SK-N-SH (cell line): ENCODE data around the gene TOPAZ1. TPM values are rescaled to one million over a fixed set of nuclear protein-coding genes. Genes with fewer than 3 reads are reported as not detected.

ENCODE experiments used
- CTCF ChIA-PET: fragments of 300-600, 350-600 bp; formaldehyde crosslinking; extraction: SDS; loops from one replicate; lab custom pipeline; 2021; lab: Yijun Ruan, JAX
- POLR2A ChIA-PET: fragments of 350-600 bp; sonication (Branson Sonifier 250); formaldehyde crosslinking; extraction: SDS; loops from one replicate; lab custom pipeline; 2020; ENCODE audit warnings: antibody characterized with exemption, inconsistent platforms; lab: Yijun Ruan, JAX
- DNase-seq: peaks from one replicate; pipeline ENCODE4 v3.0.0; 2012
- H2AFZ ChIP-seq: fragments of 200-600 bp; sonication (generic); 2 replicates; pipeline ENCODE4 v1.8.1; 2016; ENCODE audit warnings: antibody characterized with exemption, mild to moderate bottlenecking, low read depth
- H3F3A ChIP-seq: fragments of 200-600 bp; sonication (generic); replicated peaks from 2 replicates; pipeline ENCODE3; 2016; ENCODE audit warnings: antibody characterized with exemption, mild to moderate bottlenecking; ENCODE audit not compliant: insufficient read depth
- H3K27ac ChIP-seq, 2 experiments: fragments of 200-500 bp in 1 of 2; fragments of 200-600 bp in 1 of 2; sonication (Bioruptor generic) in 1 of 2; sonication (generic), shearing (Covaris generic) in 1 of 2; 2 replicates each; pipeline versions ENCODE4 v1.5.1 to v1.6.1; 2014 to 2016; ENCODE audit warnings: low read depth in 2 of 2, inconsistent platforms in 1 of 2, low read length in 1 of 2, mild to moderate bottlenecking in 1 of 2, mixed read lengths in 1 of 2
- H3K27me3 ChIP-seq: fragments of 200-600 bp; sonication (generic), shearing (Covaris generic); 2 replicates; pipeline ENCODE4 v1.6.1; 2016; ENCODE audit warnings: mixed run types; ENCODE audit not compliant: insufficient read depth
- H3K36me3 ChIP-seq, 2 experiments: fragments of 200-500 bp in 1 of 2; fragments of 200-600 bp in 1 of 2; sonication (Bioruptor generic) in 1 of 2; sonication (generic) in 1 of 2; replicated peaks in 1 of 2; 2 replicates each; pipeline versions ENCODE3 to v1.5.1; 2014 to 2016; ENCODE audit warnings: low read length in 1 of 2, mild to moderate bottlenecking in 1 of 2; ENCODE audit not compliant: insufficient read depth in 2 of 2, control insufficient read depth in 1 of 2
- H3K4me1 ChIP-seq, 2 experiments: fragments of 200-500 bp in 1 of 2; fragments of 200-600 bp in 1 of 2; sonication (Bioruptor generic) in 1 of 2; sonication (generic), shearing (Covaris generic) in 1 of 2; 2 replicates each; pipeline versions ENCODE4 v1.5.1 to v1.6.1; 2014 to 2016; ENCODE audit warnings: low read depth in 1 of 2, low read length in 1 of 2, mixed run types in 1 of 2; ENCODE audit not compliant: insufficient read depth in 2 of 2, control insufficient read depth in 1 of 2
- H3K4me2 ChIP-seq: fragments of 200-600 bp; sonication (generic), shearing (Covaris generic); 2 replicates; pipeline ENCODE4 v1.6.1; 2017; ENCODE audit warnings: mixed run types
- H3K4me3 ChIP-seq, 2 experiments: fragments of 200-500 bp in 1 of 2; fragments of 200-600 bp in 1 of 2; sonication (Bioruptor generic) in 1 of 2; sonication (generic), shearing (Covaris generic) in 1 of 2; 2 replicates each; pipeline versions ENCODE4 v1.5.1 to v1.8.1; 2014 to 2016; ENCODE audit warnings: low read depth in 2 of 2, inconsistent platforms in 1 of 2, low read length in 1 of 2, mild to moderate bottlenecking in 1 of 2, mixed read lengths in 1 of 2, moderate library complexity in 1 of 2
- H3K79me2 ChIP-seq: fragments of 200-600 bp; sonication (generic); 2 replicates; pipeline ENCODE4 v1.8.1; 2017; ENCODE audit warnings: mild to moderate bottlenecking; ENCODE audit not compliant: insufficient read depth
- H3K9ac ChIP-seq: fragments of 200-600 bp; sonication (generic); 2 replicates; pipeline ENCODE4 v1.6.1; 2017; ENCODE audit warnings: mixed run types
- H3K9me2 ChIP-seq: fragments of 200-600 bp; sonication (generic); 2 replicates; pipeline ENCODE4 v1.6.1; 2017; ENCODE audit warnings: mixed run types
- H3K9me3 ChIP-seq: fragments of 200-600 bp; sonication (generic); 2 replicates; pipeline ENCODE4 v1.6.1; 2017; ENCODE audit warnings: mixed run types, mild to moderate bottlenecking, moderate library complexity
- H4K20me1 ChIP-seq: fragments of 200-600 bp; sonication (generic); 2 replicates; pipeline ENCODE4 v1.6.1; 2017; ENCODE audit warnings: mild to moderate bottlenecking, mixed run types; ENCODE audit not compliant: insufficient read depth
- CHD2 ChIP-seq: fragments of 150-350 bp; IDR thresholded peaks from 2 replicates; pipeline ENCODE4 v1.6.1; 2018; ENCODE audit warnings: low read length; ENCODE audit not compliant: partially characterized antibody
- ELF1 ChIP-seq: IDR thresholded peaks from 2 replicates; pipeline ENCODE4 v1.4.0; 2012
- EP300 ChIP-seq, 2 experiments: IDR thresholded peaks; 2 replicates each; pipeline versions ENCODE4 v1.4.0 to v1.6.1; 2012; ENCODE audit warnings: borderline replicate concordance in 1 of 2, low read depth in 1 of 2, low read length in 1 of 2
- FOSL2 ChIP-seq: IDR thresholded peaks from 2 replicates; pipeline ENCODE4 v1.4.0; 2012; ENCODE audit warnings: low read depth, mild to moderate bottlenecking, moderate library complexity, borderline replicate concordance
- FOXM1 ChIP-seq: IDR thresholded peaks from 2 replicates; pipeline ENCODE4 v1.4.0; 2012; ENCODE audit warnings: low read depth, mild to moderate bottlenecking
- GABPA ChIP-seq: IDR thresholded peaks from 2 replicates; pipeline ENCODE4 v1.4.0; 2012; ENCODE audit warnings: low read depth, mild to moderate bottlenecking
- GATA2 ChIP-seq: sonication (generic); formaldehyde crosslinking; IDR thresholded peaks from 2 replicates; pipeline ENCODE4 v1.5.0; 2020; ENCODE audit warnings: mild to moderate bottlenecking, missing genetic modification reagents
- JUND ChIP-seq: IDR thresholded peaks from 2 replicates; pipeline ENCODE4 v1.4.0; 2012
- MEF2A ChIP-seq: IDR thresholded peaks from 2 replicates; pipeline ENCODE4 v1.4.0; 2012; ENCODE audit warnings: low read depth, borderline replicate concordance
- MXI1 ChIP-seq: IDR thresholded peaks from 2 replicates; pipeline ENCODE4 v1.6.1; 2012; ENCODE audit warnings: mild to moderate bottlenecking, low read depth, low read length, improper control_type of control experiment
- NFIC ChIP-seq: IDR thresholded peaks from 2 replicates; pipeline ENCODE4 v1.4.0; 2012; ENCODE audit warnings: borderline replicate concordance
- RAD21 ChIP-seq: IDR thresholded peaks from 2 replicates; pipeline ENCODE4 v1.6.1; 2012; ENCODE audit warnings: mild to moderate bottlenecking, low read length
- RCOR1 ChIP-seq: fragments of 150-350 bp; IDR thresholded peaks from 2 replicates; pipeline ENCODE4 v1.6.1; 2017; ENCODE audit warnings: antibody characterized with exemption, low read length
- RFX5 ChIP-seq: IDR thresholded peaks from 2 replicates; pipeline ENCODE4 v1.6.1; 2012; ENCODE audit warnings: mild to moderate bottlenecking, improper control_type of control experiment, low read length
- SMC3 ChIP-seq: IDR thresholded peaks from 2 replicates; pipeline ENCODE4 v1.6.1; 2012; ENCODE audit warnings: low read depth, low read length, improper control_type of control experiment
- TCF12 ChIP-seq: IDR thresholded peaks from 2 replicates; pipeline ENCODE4 v1.4.0; 2012
- TEAD4 ChIP-seq: IDR thresholded peaks from 2 replicates; pipeline ENCODE4 v1.4.0; 2012; ENCODE audit warnings: mild to moderate bottlenecking, borderline replicate concordance; ENCODE audit not compliant: insufficient read depth
- YY1 ChIP-seq: IDR thresholded peaks from 2 replicates; pipeline ENCODE4 v1.4.0; 2012; ENCODE audit warnings: low read depth, mild to moderate bottlenecking
- WGBS: methylation state at CpG from one replicate; pipeline ENCODE4 v1.1.6; 2017; ENCODE audit warnings: low lambda C conversion rate; 5-methylcytosine and 5-hydroxymethylcytosine counted together
- polyA plus RNA-seq, 3 experiments: library from polyadenylated mRNA; depleted of rRNA; stranded (reverse); fragments of >200 nt; gene quantifications; 2 replicates each; pipeline ENCODE4 v1.2.3, GENCODE V29; 2012
- TF ChIP-seq, protein P1 (sequence below): IDR thresholded peaks from 2 replicates; pipeline ENCODE4; 2012
- TF ChIP-seq, protein P2 (sequence below): fragments of 150-350 bp; IDR thresholded peaks from 2 replicates; pipeline ENCODE4 v1.6.1; 2016; ENCODE audit warnings: mild to moderate bottlenecking, low read depth, low read length
- TF ChIP-seq, protein P3 (sequence below): IDR thresholded peaks from 2 replicates; pipeline ENCODE4 v1.6.1; 2012; ENCODE audit warnings: mild to moderate bottlenecking, low read depth, low read length, moderate library complexity
- TF ChIP-seq, protein P4 (sequence below): IDR thresholded peaks from 2 replicates; pipeline ENCODE4 v1.4.0; 2012; ENCODE audit warnings: low read depth, borderline replicate concordance
- TF ChIP-seq, protein P5 (sequence below): fragments of 150-350 bp; IDR thresholded peaks from 2 replicates; pipeline ENCODE4 v1.6.1; 2017; ENCODE audit warnings: antibody characterized with exemption, low read length, low read depth, borderline replicate concordance

The TOPAZ1 gene
- polyA plus RNA-seq, 1 of the 3 experiments (the other 2 are of a cell fraction), result not detected

DNA sequence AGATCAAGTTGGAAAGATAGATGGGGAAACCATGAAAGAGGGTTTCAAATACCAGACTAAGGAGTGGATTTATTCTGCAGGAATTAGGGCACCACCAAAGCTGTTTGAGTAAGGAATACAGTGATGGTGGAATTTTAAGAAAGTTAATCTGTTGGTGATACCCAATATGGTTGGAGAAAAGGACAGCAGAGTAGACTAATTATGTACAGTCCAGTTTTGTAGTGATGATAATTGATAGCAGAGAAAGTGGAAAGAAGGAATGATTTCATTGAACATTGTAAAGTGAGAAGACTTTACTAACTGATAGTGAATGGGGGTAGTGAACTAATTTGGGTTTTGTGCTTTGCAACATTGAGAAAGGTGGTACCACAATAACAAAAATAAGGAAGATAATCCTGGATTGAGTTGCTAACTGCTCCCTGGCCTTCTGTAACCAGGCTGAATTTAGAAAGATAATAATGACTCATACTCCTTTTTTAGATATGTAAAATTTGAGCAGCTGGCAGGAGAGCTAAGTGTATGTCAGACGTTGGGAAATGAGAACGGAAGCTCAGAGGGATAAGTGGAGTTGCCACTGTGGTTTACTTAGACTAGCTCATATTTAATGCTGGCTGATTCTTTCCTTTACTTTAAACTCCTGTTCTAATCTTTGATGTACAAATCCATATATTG, 113.8 kb downstream of the TOPAZ1 start:
- no peak for DNase-seq
- H3K9ac ChIP-seq, result no peak overlapping the region
- H3K4me1 ChIP-seq, result peaks cover 0 to 5% of the 10 kb centered on the region in 2 experiments; a peak in 2 of 4 replicates
- H3K4me2 ChIP-seq, result 0 out of 2 replicates have a peak overlapping the region, but pooled peaks have one; percentile 1
- no peaks in the 10 kb centered on the region for H3K27me3 ChIP-seq
- no peak overlapping the region for H2AFZ ChIP-seq
- no peaks in the 10 kb centered on the region for H3K9me3 ChIP-seq
- WGBS, result 11% methylated on average over 2 of the region's 2 CpGs
- peaks cover 11 to 19% of the 10 kb centered on the region in 2 experiments for H3K36me3 ChIP-seq
- peaks cover 5% of the 10 kb centered on the region for H3F3A ChIP-seq
- H3K4me3 ChIP-seq, result no peak overlapping the region
- ChIA-PET CTCF (interaction anchor here (1.0 kb wide), 1 partner anchor 18 kb away, joined by 3 read pairs; no protein-coding TSS in a partner anchor), POLR2A (no interaction called here)
- no peaks in the 10 kb centered on the region for H3K9me2 ChIP-seq
- peaks cover 12% of the 10 kb centered on the region for H3K79me2 ChIP-seq
- H3K27ac ChIP-seq, result peak overlapping the region; percentile 24 to 39; a peak in 3 of 4 replicates
- 0 out of 2 replicates have a peak, but pooled peaks cover 4% of the 10 kb centered on the region for H4K20me1 ChIP-seq
- TF ChIP-seq GABPA (no peak), FOSL2 (peak; percentile 74; the same call in 1 of the 2 replicates), TCF12 (peak; percentile 38; the same call in 1 of the 2 replicates), FOXM1 (no peak), MEF2A (peak; percentile 97), TEAD4 (no peak), NFIC (no peak), JUND (peak; percentile 64), RAD21 (no peak), ELF1 (0 out of 2 replicates have a peak, but pooled peaks have one; percentile 25), RFX5 (no peak), CHD2 (no peak), RCOR1 (no peak), EP300 (IDR thresholded peaks at IDR 0.05; ENCODE audit: borderline replicate concordance in 1 of 2, low read depth in 1 of 2, low read length in 1 of 2) (no peak), YY1 (no peak), SMC3 (no peak), MXI1 (no peak), GATA2 (no peak)
- TF ChIP-seq, protein P1, sequence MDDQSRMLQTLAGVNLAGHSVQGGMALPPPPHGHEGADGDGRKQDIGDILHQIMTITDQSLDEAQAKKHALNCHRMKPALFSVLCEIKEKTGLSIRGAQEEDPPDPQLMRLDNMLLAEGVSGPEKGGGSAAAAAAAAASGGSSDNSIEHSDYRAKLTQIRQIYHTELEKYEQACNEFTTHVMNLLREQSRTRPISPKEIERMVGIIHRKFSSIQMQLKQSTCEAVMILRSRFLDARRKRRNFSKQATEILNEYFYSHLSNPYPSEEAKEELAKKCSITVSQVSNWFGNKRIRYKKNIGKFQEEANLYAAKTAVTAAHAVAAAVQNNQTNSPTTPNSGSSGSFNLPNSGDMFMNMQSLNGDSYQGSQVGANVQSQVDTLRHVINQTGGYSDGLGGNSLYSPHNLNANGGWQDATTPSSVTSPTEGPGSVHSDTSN, result peak; percentile 42; the same call in 1 of the 2 replicates
- TF ChIP-seq, protein P2, sequence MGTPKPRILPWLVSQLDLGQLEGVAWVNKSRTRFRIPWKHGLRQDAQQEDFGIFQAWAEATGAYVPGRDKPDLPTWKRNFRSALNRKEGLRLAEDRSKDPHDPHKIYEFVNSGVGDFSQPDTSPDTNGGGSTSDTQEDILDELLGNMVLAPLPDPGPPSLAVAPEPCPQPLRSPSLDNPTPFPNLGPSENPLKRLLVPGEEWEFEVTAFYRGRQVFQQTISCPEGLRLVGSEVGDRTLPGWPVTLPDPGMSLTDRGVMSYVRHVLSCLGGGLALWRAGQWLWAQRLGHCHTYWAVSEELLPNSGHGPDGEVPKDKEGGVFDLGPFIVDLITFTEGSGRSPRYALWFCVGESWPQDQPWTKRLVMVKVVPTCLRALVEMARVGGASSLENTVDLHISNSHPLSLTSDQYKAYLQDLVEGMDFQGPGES, result no peak
- TF ChIP-seq, protein P3, sequence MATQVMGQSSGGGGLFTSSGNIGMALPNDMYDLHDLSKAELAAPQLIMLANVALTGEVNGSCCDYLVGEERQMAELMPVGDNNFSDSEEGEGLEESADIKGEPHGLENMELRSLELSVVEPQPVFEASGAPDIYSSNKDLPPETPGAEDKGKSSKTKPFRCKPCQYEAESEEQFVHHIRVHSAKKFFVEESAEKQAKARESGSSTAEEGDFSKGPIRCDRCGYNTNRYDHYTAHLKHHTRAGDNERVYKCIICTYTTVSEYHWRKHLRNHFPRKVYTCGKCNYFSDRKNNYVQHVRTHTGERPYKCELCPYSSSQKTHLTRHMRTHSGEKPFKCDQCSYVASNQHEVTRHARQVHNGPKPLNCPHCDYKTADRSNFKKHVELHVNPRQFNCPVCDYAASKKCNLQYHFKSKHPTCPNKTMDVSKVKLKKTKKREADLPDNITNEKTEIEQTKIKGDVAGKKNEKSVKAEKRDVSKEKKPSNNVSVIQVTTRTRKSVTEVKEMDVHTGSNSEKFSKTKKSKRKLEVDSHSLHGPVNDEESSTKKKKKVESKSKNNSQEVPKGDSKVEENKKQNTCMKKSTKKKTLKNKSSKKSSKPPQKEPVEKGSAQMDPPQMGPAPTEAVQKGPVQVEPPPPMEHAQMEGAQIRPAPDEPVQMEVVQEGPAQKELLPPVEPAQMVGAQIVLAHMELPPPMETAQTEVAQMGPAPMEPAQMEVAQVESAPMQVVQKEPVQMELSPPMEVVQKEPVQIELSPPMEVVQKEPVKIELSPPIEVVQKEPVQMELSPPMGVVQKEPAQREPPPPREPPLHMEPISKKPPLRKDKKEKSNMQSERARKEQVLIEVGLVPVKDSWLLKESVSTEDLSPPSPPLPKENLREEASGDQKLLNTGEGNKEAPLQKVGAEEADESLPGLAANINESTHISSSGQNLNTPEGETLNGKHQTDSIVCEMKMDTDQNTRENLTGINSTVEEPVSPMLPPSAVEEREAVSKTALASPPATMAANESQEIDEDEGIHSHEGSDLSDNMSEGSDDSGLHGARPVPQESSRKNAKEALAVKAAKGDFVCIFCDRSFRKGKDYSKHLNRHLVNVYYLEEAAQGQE, result no peak
- TF ChIP-seq, protein P4, sequence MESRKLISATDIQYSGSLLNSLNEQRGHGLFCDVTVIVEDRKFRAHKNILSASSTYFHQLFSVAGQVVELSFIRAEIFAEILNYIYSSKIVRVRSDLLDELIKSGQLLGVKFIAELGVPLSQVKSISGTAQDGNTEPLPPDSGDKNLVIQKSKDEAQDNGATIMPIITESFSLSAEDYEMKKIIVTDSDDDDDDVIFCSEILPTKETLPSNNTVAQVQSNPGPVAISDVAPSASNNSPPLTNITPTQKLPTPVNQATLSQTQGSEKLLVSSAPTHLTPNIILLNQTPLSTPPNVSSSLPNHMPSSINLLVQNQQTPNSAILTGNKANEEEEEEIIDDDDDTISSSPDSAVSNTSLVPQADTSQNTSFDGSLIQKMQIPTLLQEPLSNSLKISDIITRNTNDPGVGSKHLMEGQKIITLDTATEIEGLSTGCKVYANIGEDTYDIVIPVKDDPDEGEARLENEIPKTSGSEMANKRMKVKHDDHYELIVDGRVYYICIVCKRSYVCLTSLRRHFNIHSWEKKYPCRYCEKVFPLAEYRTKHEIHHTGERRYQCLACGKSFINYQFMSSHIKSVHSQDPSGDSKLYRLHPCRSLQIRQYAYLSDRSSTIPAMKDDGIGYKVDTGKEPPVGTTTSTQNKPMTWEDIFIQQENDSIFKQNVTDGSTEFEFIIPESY, result no peak
- TF ChIP-seq, protein P5, sequence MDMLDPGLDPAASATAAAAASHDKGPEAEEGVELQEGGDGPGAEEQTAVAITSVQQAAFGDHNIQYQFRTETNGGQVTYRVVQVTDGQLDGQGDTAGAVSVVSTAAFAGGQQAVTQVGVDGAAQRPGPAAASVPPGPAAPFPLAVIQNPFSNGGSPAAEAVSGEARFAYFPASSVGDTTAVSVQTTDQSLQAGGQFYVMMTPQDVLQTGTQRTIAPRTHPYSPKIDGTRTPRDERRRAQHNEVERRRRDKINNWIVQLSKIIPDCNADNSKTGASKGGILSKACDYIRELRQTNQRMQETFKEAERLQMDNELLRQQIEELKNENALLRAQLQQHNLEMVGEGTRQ, result no peak
